DOHH2 (cell line): Measurements from ENCODE around the gene ATP6V1G1.
A peak's percentile ranks its signal among the peaks of the same experiment; 100 is the strongest.
"Not testable (repeated sequence)": the region's sequence is repeated elsewhere in the genome, so short reads cannot be mapped to it uniquely, and the experiment has no call there.

ENCODE experiments used
- H3F3A ChIP-seq: fragments of 200-600 bp; sonication (generic), shearing (Covaris generic); 2 replicates; pipeline ENCODE4 v1.6.0; 2016; ENCODE audit warnings: antibody characterized with exemption, mild to moderate bottlenecking; ENCODE audit not compliant: control insufficient read depth, insufficient read depth
- H3K27ac ChIP-seq: fragments of 200-600 bp; sonication (generic); 2 replicates; pipeline ENCODE4 v1.5.1; 2014; ENCODE audit warnings: low read depth, mild to moderate bottlenecking, low read length, moderate library complexity
- H3K27me3 ChIP-seq: fragments of 200-600 bp; sonication (generic); 2 replicates; pipeline ENCODE4 v1.6.1; 2014; ENCODE audit warnings: mild to moderate bottlenecking, low read length, mixed read lengths; ENCODE audit not compliant: control insufficient read depth
- H3K36me3 ChIP-seq: fragments of 200-600 bp; sonication (generic); 2 replicates; pipeline ENCODE4 v1.6.1; 2014; ENCODE audit warnings: mild to moderate bottlenecking, low read length, moderate library complexity, mixed read lengths; ENCODE audit not compliant: control insufficient read depth
- H3K4me1 ChIP-seq: fragments of 200-600 bp; sonication (generic); 2 replicates; pipeline ENCODE4 v1.6.1; 2014; ENCODE audit warnings: mild to moderate bottlenecking, low read length, mixed read lengths; ENCODE audit not compliant: control insufficient read depth
- H3K4me2 ChIP-seq: fragments of 200-600 bp; sonication (generic); 2 replicates; pipeline ENCODE4 v1.6.0; 2014; ENCODE audit warnings: mild to moderate bottlenecking, low read length, moderate library complexity
- H3K4me3 ChIP-seq: fragments of 200-600 bp; sonication (generic); 2 replicates; pipeline ENCODE4 v1.5.1; 2014; ENCODE audit warnings: mild to moderate bottlenecking, low read length, mixed read lengths
- H3K79me2 ChIP-seq: fragments of 200-600 bp; sonication (generic); 2 replicates; pipeline ENCODE4 v1.6.1; 2014; ENCODE audit warnings: mild to moderate bottlenecking, low read length, mixed read lengths; ENCODE audit not compliant: control insufficient read depth
- H3K9me2 ChIP-seq: fragments of 200-600 bp; sonication (generic); replicated peaks from 2 replicates; pipeline ENCODE4 v1.6.1; 2014; ENCODE audit warnings: mild to moderate bottlenecking, low read length, mixed read lengths; ENCODE audit not compliant: control insufficient read depth
- H3K9me3 ChIP-seq: fragments of 200-600 bp; sonication (generic); 2 replicates; pipeline ENCODE4 v1.6.1; 2014; ENCODE audit warnings: antibody characterized with exemption, low read length, mixed read lengths; ENCODE audit not compliant: control insufficient read depth, insufficient read depth
- H4K20me1 ChIP-seq: fragments of 200-600 bp; sonication (generic); 2 replicates; pipeline ENCODE4 v1.6.0; 2014; ENCODE audit warnings: low read depth, mild to moderate bottlenecking, antibody characterized with exemption, low read length, moderate library complexity; ENCODE audit not compliant: control insufficient read depth, insufficient read depth
- CTCF ChIP-seq: fragments of 200-600 bp; sonication (generic); IDR thresholded peaks from one replicate; pipeline ENCODE4 v1.5.1; 2014; ENCODE audit warnings: antibody characterized with exemption, mild to moderate bottlenecking, low read depth, low read length; ENCODE audit not compliant: poor library complexity, severe bottlenecking
- EZH2phosphoT487 ChIP-seq: fragments of 200-600 bp; sonication (generic); IDR thresholded peaks from 2 replicates; pipeline ENCODE4 v1.6.1; 2017; ENCODE audit warnings: borderline replicate concordance, mild to moderate bottlenecking, antibody characterized with exemption, low read length, moderate library complexity, mixed read lengths

ATP6V1G1 gene

GRCh38 chr9:114570742-114571141 lies 16.8 kb upstream of the ATP6V1G1 start:
- TF ChIP-seq CTCF = no peak
- TF ChIP-seq EZH2phosphoT487 = no peak
- H3K9me2 ChIP-seq = no peaks in the 10 kb centered on the region
- peaks cover 24% of the 10 kb centered on the region for H3K27me3 ChIP-seq
- peaks cover 40% of the 10 kb centered on the region for H3K4me1 ChIP-seq
- no peak overlapping the region for H3K27ac ChIP-seq
- H3K36me3 ChIP-seq = no peaks in the 10 kb centered on the region
- H3F3A ChIP-seq = peaks cover 12% of the 10 kb centered on the region
- H3K9me3 ChIP-seq = no peaks in the 10 kb centered on the region
- H3K4me2 ChIP-seq = no peak overlapping the region
- H4K20me1 ChIP-seq = no peaks in the 10 kb centered on the region
- no peak overlapping the region for H3K4me3 ChIP-seq
- H3K79me2 ChIP-seq = no peaks in the 10 kb centered on the region

- Histone ChIP-seq H3F3A (peaks cover 8% of the 10 kb centered on the region), H3K9me2 (no peaks in the 10 kb centered on the region), H3K27ac (no peak overlapping the region), H4K20me1 (no peaks in the 10 kb centered on the region), H3K79me2 (no peaks in the 10 kb centered on the region), H3K4me1 (peaks cover 37% of the 10 kb centered on the region), H3K9me3 (no peaks in the 10 kb centered on the region), H3K36me3 (no peaks in the 10 kb centered on the region), H3K4me2 (no peak overlapping the region), H3K4me3 (no peak overlapping the region), H3K27me3 (peaks cover 20% of the 10 kb centered on the region)
- TF ChIP-seq CTCF (no peak), EZH2phosphoT487 (no peak)
Observed at GRCh38 chr9:114571391-114571790, 16.2 kb upstream of the ATP6V1G1 start.

GRCh38 chr9:114572199-114572598 lies 15.4 kb upstream of the ATP6V1G1 start:
- Histone ChIP-seq H3K9me3 (no peaks in the 10 kb centered on the region), H3K27ac (no peak overlapping the region), H3K4me2 (no peak overlapping the region), H3K27me3 (peaks cover 20% of the 10 kb centered on the region), H3F3A (peaks cover 4% of the 10 kb centered on the region), H3K4me3 (no peak overlapping the region), H3K4me1 (peaks cover 29% of the 10 kb centered on the region), H3K79me2 (no peaks in the 10 kb centered on the region), H3K36me3 (no peaks in the 10 kb centered on the region), H4K20me1 (no peaks in the 10 kb centered on the region), H3K9me2 (no peaks in the 10 kb centered on the region)
- TF ChIP-seq CTCF (no peak), EZH2phosphoT487 (no peak)

GRCh38 chr9:114574438-114574837 lies 13.1 kb upstream of the ATP6V1G1 start:
- H3K79me2 ChIP-seq = no peaks in the 10 kb centered on the region
- peaks cover 22% of the 10 kb centered on the region for H3K4me1 ChIP-seq
- H3K4me2 ChIP-seq = peak overlapping the region; percentile 30
- no peak for TF ChIP-seq EZH2phosphoT487
- TF ChIP-seq CTCF = no peak
- H3K9me3 ChIP-seq = no peaks in the 10 kb centered on the region
- no peaks in the 10 kb centered on the region for H3K9me2 ChIP-seq
- H3F3A ChIP-seq = no peaks in the 10 kb centered on the region
- no peak overlapping the region for H3K27ac ChIP-seq
- H4K20me1 ChIP-seq = no peaks in the 10 kb centered on the region
- peaks cover 20% of the 10 kb centered on the region for H3K27me3 ChIP-seq
- H3K36me3 ChIP-seq = no peaks in the 10 kb centered on the region
- H3K4me3 ChIP-seq = no peak overlapping the region; the same call in 1 of the 2 replicates

GRCh38 chr9:114576779-114577178 lies 10.8 kb upstream of the ATP6V1G1 start:
- not testable (repeated sequence) for H3F3A ChIP-seq, H3K27ac ChIP-seq, H3K9me3 ChIP-seq, H3K4me2 ChIP-seq, H4K20me1 ChIP-seq, H3K4me3 ChIP-seq, H3K79me2 ChIP-seq, H3K36me3 ChIP-seq, H3K27me3 ChIP-seq, H3K9me2 ChIP-seq
- peaks cover 22% of the 10 kb centered on the region for H3K4me1 ChIP-seq
